GM12874 (cell line): ENCODE data around the gene TBL1XR1.

Experiments used
- TF ChIP-seq, protein P1 (sequence below): IDR thresholded peaks from 2 replicates; pipeline ENCODE4 v1.5.1; 2011; ENCODE audit warnings: low read depth, mild to moderate bottlenecking, control low read depth, low read length, moderate library complexity; ENCODE audit not compliant: insufficient read depth

The TBL1XR1 gene

DNA sequence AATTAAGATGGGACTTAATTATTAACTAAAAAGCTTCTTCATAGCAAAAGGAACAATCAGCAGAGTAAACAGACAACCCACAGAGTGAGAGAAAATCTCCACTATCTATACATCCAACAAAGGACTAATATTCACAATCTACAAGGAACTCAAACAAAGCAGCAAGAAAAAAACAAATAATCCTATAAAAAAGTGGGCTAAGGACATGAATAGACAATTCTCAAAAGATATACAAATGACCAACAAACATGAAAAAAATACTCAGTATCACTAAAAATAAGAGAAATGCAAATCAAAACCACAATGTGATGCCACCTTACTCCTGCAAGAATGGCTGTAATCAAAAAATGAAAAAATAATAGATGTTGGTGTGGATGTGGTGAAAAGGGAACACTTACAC, 103.3 kb downstream of the TBL1XR1 start:
- TF ChIP-seq, protein P1, sequence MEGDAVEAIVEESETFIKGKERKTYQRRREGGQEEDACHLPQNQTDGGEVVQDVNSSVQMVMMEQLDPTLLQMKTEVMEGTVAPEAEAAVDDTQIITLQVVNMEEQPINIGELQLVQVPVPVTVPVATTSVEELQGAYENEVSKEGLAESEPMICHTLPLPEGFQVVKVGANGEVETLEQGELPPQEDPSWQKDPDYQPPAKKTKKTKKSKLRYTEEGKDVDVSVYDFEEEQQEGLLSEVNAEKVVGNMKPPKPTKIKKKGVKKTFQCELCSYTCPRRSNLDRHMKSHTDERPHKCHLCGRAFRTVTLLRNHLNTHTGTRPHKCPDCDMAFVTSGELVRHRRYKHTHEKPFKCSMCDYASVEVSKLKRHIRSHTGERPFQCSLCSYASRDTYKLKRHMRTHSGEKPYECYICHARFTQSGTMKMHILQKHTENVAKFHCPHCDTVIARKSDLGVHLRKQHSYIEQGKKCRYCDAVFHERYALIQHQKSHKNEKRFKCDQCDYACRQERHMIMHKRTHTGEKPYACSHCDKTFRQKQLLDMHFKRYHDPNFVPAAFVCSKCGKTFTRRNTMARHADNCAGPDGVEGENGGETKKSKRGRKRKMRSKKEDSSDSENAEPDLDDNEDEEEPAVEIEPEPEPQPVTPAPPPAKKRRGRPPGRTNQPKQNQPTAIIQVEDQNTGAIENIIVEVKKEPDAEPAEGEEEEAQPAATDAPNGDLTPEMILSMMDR = no peak

DNA sequence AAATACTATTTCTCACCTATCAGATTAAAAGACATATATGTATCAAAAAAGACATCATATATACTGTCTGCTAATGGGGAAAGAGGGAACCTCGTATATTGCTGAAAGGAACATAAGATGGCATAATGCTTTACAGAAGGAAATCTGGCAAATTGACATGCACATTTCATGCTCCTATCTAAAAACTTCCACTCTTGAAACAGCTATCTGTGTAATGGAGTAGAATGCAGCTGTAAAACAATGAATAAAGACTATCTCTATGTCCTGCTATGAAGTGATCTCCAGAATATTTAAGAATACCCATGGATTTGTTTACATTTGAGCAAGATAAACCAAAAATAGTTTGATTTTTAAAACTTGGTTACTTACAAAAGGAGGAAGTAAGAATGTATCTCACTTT, 107.4 kb downstream of the TBL1XR1 start:
- TF ChIP-seq, protein P1 = no peak

DNA sequence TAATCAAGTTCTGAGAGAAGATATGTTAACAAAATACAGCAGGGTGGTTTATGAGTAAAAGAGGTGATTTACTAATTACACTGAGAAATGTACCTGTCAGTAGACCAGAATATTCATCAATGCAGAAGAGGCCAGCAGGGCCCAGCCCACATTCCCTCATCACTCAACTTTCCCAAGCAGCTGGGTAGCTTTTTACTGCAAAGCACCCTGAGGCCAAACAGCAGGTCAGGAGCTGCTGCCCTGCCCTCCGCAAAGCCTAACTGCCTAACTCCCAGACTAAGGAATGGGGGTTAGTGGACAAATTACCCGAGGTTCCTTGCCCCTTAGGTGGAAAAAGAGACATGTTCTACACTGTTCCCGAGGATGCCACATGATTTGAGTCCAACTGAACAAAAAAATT, 108.2 kb downstream of the TBL1XR1 start:
- TF ChIP-seq, protein P1 = no peak

DNA sequence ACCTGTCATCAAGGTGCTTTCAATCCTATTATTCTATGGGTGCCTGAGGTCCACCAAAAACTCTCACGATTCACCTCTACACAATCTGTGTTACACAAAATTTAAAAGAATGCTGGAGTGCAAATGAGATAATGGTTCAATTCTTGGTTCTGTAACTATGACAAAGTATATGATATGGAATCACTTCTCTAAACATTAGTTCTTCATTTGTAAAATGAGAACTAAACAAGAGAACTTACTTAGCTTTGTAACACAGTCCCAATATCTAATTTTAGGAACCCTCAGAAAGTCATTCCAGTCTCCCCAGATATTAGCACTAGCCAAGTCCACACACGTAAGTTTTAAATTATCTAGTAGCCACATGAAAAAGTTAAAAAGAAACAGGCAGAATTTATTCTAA, 111.5 kb downstream of the TBL1XR1 start:
- TF ChIP-seq, protein P1 = no peak

DNA sequence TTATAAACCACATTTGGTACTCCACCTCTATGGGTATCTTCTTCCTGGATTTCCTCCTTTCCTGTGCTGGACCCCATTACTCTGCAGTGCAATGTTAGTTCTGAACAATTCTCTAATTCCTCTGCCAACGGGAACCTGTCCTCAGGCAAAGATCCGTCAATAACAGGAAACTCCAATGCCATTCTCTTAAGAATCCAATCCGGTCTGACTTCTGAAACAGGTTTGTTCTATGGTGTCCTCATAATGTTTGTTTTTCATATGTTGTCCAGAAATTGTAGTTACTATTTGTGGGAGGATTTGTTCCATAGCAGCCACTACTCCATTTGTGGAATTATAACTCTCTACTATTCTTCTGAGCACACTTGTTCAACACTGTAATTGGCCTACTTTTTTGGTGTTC, 112.7 kb downstream of the TBL1XR1 start:
- TF ChIP-seq, protein P1 = no peak

- TF ChIP-seq, protein P1 = no peak
Observed at GRCh38 chr3:177080122-177080521, 117.2 kb downstream of the TBL1XR1 start.

- TF ChIP-seq, protein P1 = no peak
Observed at GRCh38 chr3:177079684-177080083, 117.6 kb downstream of the TBL1XR1 start.
